NCI-H446 treated with DMSO at 0.1 percent for 48 hours (cell line): ENCODE data around the gene PDE6B.
"Not testable (repeated sequence)": the region's sequence is repeated elsewhere in the genome, so short reads cannot be mapped to it uniquely, and the experiment has no call there.

ENCODE experiments used
- DNase-seq: peaks from one replicate; lab custom pipeline; 2025; lab: John Stamatoyannopoulos, UW

The PDE6B gene

DNA sequence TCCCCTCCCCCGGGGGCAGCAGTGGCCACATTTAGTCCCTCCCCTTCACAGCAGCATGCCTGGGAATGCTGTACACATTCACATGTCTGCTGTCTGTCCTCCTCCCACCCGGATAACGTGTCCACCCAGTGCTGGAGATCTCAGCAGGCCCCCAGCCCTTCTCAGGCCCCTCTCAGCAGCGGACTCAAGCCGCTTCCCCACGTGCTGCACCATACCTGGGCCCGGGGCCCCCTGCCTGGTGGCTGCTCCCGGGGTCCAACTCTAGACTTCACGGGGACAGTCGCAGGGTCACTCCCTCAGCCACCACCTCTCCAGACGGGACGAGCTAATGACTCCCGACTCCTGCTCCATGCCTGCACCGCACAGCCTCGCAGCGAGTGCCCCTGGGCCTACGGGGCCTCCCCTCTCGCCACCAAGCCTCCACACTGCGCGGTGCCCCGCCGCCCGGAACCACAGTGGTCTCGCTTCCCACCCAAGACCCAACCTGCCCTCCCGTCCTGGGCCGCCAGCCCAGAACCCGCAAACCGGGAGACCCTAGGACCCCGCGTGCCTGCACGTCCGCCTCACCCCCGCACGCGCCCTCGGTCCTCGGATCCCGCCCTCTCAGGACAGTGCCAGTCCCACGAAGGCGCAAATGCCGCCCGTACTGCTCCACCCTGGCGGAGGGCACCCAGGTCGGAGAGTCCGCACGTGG, 79.0 kb downstream of the PDE6B start:
- no peak for DNase-seq

DNA sequence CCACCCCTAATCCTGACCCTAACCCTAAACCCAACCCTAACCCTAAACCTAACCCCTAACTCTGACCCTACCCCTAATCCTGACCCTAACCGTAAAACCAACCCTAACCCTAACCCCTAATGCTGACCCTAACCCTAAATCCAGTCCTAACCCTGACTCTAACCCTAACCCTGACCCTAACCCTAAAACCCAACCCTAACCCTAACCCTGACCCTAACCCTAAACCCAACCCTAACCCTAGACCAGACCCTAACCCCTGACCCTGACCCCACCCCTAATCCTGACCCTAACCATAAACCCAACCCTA, 79.6 kb downstream of the PDE6B start:
- DNase-seq = no peak

DNA sequence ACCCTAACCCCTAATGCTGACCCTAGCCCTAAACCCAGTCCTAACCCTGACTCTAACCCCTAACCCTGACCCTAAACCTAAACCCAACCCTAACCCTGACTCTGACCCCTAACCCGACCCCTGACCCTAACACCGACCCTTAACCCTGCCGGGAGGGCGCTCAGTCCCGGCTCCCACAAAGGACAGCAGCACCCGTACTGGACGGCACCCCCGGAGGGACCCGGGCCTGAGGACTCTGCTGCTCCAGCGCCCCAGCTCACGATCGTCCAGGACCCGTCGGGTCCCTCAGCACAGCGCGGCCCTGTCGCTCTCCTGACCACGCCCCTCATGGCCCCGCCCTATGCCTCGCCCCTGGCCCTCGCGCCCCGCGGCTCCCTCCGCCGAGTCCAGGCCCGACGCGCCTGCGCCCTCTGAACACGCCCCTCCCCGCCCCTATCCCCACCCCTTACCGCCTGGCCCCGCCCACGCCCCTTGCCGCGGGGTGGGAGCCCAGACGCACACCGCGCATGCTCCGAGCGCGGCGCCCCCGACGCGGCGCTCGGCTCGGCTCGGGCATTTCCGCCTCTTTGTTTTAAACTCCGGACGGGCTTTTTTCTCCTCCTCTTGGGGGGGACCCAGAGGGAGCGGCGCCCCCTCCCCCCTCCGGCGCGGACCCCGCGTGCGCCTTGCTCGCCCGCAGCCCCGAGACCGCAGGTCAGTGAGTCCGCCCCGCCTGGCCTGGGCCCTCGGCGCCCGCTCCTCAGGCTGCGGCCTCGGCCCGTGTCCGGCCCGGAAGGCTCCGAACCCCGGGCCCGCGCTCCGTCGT, 80.1 kb downstream of the PDE6B start, which contains the start of gene PCGF3:
Gene PCGF3 (plus strand): TSS at position 555 of the 805 bp plus-strand sequence. CDS start 27,849 bp downstream, outside the sequence.
- DNase-seq = peak; percentile 57

DNA sequence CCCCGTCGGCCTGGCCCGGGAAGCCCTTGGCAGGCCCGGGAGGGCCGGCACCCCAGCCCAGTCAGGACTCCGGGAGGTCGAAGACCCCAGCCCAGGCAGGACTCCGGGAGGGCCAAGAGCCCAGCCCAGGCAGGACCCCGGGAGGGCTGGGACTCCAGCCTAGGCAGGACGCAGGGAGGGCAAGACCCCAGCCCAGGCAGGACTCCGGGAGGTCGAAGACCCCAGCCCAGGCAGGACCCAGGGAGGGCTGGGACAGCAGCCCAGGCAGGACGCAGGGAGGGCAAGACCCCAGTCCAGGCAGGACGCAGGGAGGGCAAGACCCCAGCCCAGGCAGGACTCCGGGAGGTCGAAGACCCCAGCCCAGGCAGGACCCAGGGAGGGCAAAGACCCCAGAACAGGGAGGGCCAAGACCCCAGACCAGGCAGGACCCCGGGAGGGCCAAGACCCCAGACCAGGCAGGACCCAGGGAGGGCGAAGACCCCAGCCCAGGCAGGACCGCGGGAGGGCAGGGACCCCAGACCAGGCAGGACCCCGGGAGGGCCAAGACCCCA, 80.8 kb downstream of the PDE6B start:
- DNase-seq = not testable (repeated sequence)

DNA sequence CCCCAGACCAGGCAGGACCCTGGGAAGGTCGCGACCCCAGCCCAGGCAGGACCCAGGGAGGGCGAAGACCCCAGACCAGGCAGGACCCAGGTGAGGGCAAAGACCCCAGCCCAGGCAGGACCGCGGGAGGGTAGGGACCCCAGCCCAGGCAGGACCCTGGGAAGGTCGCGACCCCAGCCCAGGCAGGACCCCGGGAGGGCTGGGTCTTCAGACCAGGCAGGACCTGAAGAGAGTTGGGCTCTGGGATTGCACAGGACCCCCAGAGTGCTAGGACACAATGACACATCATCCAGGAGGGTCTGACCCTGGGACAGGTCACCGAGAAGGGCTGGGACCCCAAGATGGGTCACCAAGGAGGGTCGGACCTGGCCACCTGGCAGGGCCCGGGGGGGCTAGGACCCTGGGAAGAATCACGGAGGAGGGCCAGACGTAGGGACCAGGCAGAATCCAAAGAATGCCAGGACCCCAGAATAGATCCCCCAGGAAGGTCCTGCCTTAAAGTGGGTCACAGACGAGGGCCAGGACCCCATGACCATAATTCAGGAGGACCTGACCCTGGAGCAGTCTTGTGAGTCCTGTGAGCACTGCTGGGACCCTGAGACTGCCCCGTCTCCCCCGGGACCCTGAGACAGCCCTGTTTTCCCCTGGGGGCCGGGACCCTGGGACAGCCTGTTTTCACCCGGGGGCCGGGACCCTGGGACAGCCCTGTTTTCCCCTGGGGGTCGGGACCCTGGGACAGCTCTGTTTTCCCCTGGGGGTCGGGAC, 81.6 kb downstream of the PDE6B start:
- no peak for DNase-seq

DNA sequence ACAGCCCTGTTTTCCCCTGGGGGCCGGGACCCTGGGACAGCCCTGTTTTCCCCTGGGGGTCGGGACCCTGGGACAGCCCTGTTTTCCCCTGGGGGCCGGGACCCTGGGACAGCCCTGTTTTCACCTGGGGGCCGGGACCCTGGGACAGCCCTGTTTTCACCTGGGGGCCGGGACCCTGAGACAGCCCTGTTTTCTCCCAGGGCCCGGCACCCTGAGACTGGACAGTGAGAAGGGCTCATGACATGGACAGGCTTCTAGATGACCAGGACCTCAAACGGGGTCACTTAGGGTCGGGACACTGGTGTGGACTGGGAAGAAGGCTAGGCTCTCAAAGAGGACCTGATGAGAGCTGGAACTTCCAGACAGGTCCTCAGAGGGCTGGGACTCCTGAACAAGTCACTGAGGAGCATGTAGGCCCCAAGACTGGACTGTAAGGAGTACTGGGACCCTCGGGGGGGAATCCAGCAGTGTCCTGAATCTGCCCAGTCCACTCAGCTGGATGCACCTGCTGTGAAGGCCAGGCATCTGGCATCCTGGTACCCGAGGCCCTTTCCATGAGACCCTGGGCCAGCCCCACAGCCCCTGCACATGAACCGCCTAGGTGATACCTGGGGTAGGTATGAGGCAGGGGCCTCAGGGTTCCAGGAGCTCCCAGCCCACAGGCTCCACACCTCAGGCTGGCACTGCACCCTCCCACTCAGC, 82.7 kb downstream of the PDE6B start:
- no peak for DNase-seq

DNA sequence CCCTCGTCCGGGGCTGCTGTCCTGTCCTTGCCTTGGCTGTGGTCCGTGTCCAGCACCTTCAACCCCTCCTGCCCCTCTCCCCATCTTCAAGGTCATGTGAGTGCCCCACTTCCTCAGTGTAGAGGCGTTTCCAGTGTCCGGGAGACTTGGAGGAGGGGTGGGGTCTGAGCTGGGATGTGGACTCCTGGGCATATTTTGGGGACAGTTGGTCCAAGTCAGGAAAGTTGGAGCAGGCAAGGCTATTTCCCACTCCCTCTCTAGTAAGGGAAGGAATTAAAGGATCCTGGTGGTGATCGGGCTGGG, 83.2 kb downstream of the PDE6B start:
- DNase-seq = no peak

DNA sequence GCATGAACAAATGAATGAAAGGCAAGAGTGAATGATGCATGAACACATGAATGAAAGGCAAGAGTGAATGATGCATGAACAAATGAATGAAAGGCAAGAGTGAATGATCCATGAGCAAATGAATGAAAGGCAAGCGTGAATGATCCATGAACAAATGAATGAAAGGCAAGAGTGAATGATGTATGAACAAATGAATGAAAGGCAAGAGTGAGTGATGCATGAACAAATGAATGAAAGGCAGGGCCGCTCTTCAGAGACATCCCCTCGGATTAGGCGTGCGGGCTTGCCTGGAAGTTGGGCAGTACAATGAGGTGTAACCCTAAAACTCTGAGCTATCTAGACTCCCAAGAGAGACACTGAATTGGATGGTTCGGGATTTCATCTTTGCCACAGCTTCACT, 84.0 kb downstream of the PDE6B start:
- no peak for DNase-seq

DNA sequence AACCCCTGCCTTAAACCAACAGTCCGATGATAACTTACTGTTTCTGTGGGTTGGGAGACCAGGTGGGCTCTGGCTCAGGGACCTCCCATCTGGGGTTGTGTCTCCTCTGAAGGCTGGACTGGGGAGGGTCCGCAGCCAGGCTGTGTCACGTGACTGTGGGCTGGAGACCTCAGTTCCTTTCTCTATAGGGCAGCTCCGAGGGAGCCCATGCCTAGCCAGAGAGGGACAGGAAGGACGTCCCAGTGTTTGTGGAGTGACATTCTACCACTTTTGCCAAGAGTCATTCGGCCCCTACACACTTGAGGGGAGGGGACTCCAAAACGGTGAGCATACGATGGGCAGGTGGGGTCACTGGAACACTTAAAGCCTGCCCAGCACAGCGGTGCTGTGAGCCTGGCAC, 84.7 kb downstream of the PDE6B start:
- DNase-seq = no peak

DNA sequence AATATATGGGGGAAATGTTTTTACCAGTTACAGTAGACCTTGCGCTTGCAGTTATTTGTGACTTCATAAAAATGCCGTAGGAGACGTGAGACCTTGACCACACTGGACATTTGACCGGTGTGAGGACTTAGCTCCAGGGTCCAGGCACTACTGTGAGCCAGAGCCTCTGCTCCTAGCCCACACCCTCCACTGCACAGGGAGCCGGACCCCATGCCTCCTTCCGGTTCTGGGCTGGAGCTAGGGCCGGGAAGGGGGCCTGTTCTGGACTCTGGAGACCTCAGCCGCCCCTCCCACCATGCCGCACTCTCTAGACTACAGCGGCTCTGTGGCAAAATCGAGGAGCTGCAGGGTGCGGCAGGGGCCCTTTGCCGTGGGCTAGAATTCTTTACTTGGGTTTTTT, 85.5 kb downstream of the PDE6B start:
- no peak for DNase-seq

DNA sequence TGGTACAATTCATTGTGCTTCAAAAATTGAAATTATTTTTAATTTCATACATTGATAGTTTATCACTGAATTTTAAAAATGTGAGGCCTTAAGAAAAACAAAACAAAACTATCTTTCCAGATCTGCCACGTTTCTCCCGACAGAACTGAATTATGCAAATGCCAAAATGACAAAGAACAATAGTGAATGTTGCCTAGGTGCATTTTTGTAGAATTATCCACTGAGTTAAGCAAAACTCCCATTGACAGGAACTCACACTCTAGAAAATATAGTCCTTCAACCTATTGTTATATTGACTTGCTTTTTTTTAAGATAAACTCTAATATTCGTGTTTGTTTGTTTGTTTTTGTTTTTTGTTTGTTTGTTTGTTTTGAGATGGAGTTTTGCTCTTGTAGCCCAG, 86.7 kb downstream of the PDE6B start:
- DNase-seq = no peak

DNA sequence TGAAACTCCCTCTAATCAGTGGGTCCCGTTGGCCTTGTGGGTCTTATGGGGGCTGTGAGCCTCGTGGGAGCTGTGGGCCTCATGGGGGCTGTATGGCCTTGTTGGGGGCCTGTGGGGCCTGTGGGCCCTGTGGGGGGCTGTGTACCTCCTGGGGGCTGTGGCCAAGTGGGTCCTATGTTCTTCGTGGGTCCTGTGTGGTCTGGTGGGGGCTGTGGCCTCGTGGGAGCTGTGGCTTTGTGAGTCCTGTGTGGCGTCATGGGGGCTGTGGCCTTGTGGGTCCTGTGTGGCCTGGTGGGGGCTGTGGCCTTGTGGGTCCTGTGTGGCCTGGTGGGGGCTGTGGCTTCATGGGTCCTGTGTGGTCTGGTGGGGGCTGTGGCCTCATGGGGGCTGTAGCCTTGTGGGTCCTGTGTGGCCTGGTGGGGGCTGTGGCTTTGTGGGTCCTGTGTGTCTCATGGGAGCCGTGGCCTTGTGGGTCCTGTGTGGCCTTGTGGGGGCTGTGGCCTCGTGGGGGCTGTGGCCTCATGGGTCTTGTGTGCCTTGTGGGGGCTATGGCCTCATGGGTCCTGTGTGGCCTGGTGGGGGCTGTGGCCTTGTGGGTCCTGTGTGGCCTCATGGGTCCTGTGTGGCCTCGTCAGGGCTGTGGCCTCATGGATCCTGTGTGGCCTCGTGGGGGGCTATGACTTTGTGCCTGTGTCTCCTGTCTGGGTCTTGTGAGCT, 87.7 kb downstream of the PDE6B start:
- DNase-seq = no peak

DNA sequence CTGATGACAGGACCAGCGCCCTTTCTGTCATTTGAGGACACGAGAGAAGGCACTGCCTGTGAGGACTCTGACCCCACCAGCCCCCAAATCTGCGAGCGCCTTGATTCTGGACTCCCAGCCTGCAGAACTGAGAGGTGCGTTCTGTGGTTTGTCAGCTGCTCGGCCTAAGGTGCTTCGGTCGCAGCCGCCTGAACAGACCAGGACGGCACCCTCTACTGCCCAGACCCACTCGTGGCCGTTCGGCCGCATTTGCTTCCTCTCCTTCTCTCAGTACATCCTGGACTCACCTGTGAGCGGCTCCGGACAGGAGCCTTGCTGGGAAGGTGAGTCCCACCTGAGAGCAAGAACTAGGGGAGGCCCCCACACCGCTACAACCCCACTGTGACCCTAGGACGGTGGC, 88.7 kb downstream of the PDE6B start:
- DNase-seq = no peak

DNA sequence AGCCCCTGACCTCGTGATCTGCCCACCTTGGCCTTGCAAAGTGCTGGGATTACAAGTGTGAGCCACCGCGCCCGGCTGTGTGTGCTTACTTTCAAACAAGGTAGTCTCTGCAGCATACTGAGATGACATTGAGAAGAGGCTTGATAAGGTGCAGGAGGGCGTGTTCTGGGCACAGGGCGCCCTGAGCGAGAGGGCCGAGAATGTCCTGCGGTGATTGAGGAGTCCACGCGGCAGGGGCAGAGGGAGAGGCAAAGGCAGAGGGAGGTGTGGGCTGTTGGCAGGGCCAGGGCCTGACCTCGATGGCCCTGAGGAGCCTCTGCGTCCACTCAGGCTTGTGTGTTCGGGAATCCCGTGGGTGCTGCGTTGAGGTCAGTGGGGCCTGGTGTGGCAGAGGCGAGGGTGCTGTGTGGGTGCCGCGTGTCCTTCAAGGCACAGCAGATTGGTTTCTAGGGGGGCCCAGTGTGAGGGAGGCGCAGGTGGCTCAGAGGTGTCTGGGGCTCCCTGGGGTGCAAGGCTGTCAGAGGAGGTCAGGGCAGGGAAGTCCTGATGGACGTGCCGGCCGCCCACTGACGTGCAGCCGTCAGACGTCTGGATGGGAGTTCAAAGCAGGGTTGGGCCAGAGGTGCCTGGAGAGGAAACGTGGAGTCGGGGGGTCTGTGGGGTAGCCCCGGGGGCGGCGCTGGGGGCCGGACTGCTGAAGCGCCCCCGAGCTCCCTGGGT, 92.4 kb downstream of the PDE6B start:
- DNase-seq = no peak

DNA sequence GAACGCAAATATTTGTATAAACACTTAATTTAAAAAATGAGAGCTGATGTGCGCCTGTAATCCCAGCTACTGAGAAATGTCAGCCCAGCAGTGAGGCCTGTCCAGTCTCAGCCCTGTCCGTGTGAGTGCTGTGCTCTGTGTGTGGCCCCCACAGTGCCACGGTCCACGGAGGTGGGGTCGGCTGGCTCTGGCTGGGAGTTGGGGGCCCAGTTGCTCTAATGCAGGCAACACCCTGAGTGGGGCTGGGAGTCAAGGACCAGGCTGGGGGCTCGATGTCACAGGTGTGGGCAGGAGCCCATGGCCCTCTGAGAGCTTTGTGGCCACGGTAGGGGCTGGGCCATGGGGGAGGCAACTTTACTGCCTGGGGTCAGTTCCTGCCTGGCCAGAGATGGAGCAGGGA, 93.1 kb downstream of the PDE6B start:
- DNase-seq = no peak
